Keratinocyte (primary cell): ENCODE measurements around the gene INHBB. TPM values are rescaled to one million over a fixed set of nuclear protein-coding genes. Genes with fewer than 3 reads are reported as not detected.

Source experiments
- DNase-seq: peaks from one replicate; pipeline ENCODE4 v3.0.0-alpha.2; 2011; ENCODE audit warnings: low read depth, missing footprints, low spot score
- FAIRE-seq: peaks from 2 replicates; lab custom pipeline; 2011; peaks lifted over from hg19 to GRCh38; lab: Jason Lieb, UNC
- H2AFZ ChIP-seq: 2 replicates; pipeline ENCODE4 v1.6.0; 2012; ENCODE audit warnings: low read length, control low read depth, inconsistent platforms; ENCODE audit not compliant: control insufficient read depth
- H3K27ac ChIP-seq: 2 replicates; pipeline ENCODE4 v1.5.1; 2011; ENCODE audit warnings: low read length; ENCODE audit not compliant: control insufficient read depth, insufficient read depth
- H3K27me3 ChIP-seq: 3 replicates; pipeline ENCODE4 v1.6.0; 2011; ENCODE audit warnings: low read length; ENCODE audit not compliant: control insufficient read depth, insufficient read depth; ENCODE audit errors: extremely low read depth
- H3K36me3 ChIP-seq, 2 experiments: 2 replicates in 1 of 2; 3 replicates in 1 of 2; pipeline ENCODE4 v1.5.1; 2011; ENCODE audit warnings: low read length in 2 of 2, mild to moderate bottlenecking in 1 of 2; ENCODE audit not compliant: control insufficient read depth in 2 of 2, insufficient read depth in 2 of 2; ENCODE audit errors: extremely low read depth in 1 of 2
- H3K4me1 ChIP-seq: 3 replicates; pipeline ENCODE4 v1.5.1; 2011; ENCODE audit warnings: low read length; ENCODE audit not compliant: control insufficient read depth, insufficient read depth; ENCODE audit errors: extremely low read depth
- H3K4me2 ChIP-seq: 3 replicates; pipeline ENCODE4 v1.6.0; 2011; ENCODE audit warnings: low read depth, low read length; ENCODE audit not compliant: control insufficient read depth, insufficient read depth; ENCODE audit errors: extremely low read depth
- H3K4me3 ChIP-seq, 3 experiments: fragments of 200-600 bp in 1 of 3; sonication (generic) in 1 of 3; 2 replicates in 2 of 3; 3 replicates in 1 of 3; pipeline ENCODE4 v1.5.1; 2011 to 2016; ENCODE audit warnings: low read length in 3 of 3, mild to moderate bottlenecking in 3 of 3, control low read depth in 2 of 3, inconsistent platforms in 1 of 3, low read depth in 1 of 3, mixed read lengths in 1 of 3, mixed run types in 1 of 3, moderate library complexity in 1 of 3; ENCODE audit not compliant: control insufficient read depth in 2 of 3, insufficient read depth in 2 of 3; ENCODE audit errors: extremely low read depth in 1 of 3
- H3K79me2 ChIP-seq: 2 replicates; pipeline ENCODE4 v1.6.0; 2012; ENCODE audit warnings: low read length; ENCODE audit not compliant: control insufficient read depth, insufficient read depth
- H3K9ac ChIP-seq: 3 replicates; pipeline ENCODE4 v1.6.0; 2011; ENCODE audit warnings: low read length; ENCODE audit not compliant: control insufficient read depth, insufficient read depth; ENCODE audit errors: extremely low read depth
- H3K9me1 ChIP-seq: 3 replicates; pipeline ENCODE4 v1.6.0; 2011; ENCODE audit warnings: low read length; ENCODE audit not compliant: control insufficient read depth, insufficient read depth; ENCODE audit errors: extremely low read depth
- H3K9me3 ChIP-seq: 2 replicates; pipeline ENCODE4 v1.5.1; 2012; ENCODE audit warnings: low read depth, low read length; ENCODE audit not compliant: control insufficient read depth
- H4K20me1 ChIP-seq: 3 replicates; pipeline ENCODE4 v1.6.0; 2011; ENCODE audit warnings: low read length; ENCODE audit not compliant: control insufficient read depth, insufficient read depth; ENCODE audit errors: extremely low read depth
- EZH2 ChIP-seq: IDR thresholded peaks from one replicate; pipeline ENCODE4 v1.6.1; 2012; ENCODE audit warnings: inconsistent platforms, mild to moderate bottlenecking, low read length, moderate library complexity
- dilution Hi-C: fragments of 300-500 bp; cut with MboI; formaldehyde crosslinking; loops from one replicate; pipeline ENCODE4 v1.7.0; 2020; ENCODE audit warnings: low sequenced_read_pairs; ENCODE audit not compliant: extremely low pct_ligation_motif_present
- polyA plus RNA-seq, 5 experiments: library from polyadenylated mRNA; depleted of rRNA in 3 of 5; stranded (reverse) in 3 of 5; stranded (forward) in 1 of 5; unstranded in 1 of 5; fragments of >200 nt; gene quantifications; 1 replicate in 1 of 5; 2 replicates in 3 of 5; 3 replicates in 1 of 5; pipeline versions ENCODE4 v1.2.1 to v1.2.3, GENCODE V29; 2011 to 2012; ENCODE audit warnings: missing spikeins in 2 of 5, low read depth in 1 of 5, low replicate concordance in 1 of 5
- TF ChIP-seq, protein P1 (sequence below), 3 experiments: IDR thresholded peaks in 1 of 3; conservative IDR thresholded peaks in 1 of 3; optimal IDR thresholded peaks in 1 of 3; 2 replicates in 2 of 3; 3 replicates in 1 of 3; pipeline versions ENCODE3 to v1.5.1; 2011; ENCODE audit warnings: low read length in 3 of 3, mild to moderate bottlenecking in 3 of 3, moderate library complexity in 2 of 3, control low read depth in 1 of 3, inconsistent platforms in 1 of 3; ENCODE audit not compliant: insufficient read depth in 2 of 3; ENCODE audit errors: extremely low read depth in 1 of 3

Gene INHBB
- polyA plus RNA-seq, 1 donor (not counting 4 experiments of a cell fraction or from before 2014, with no cell fraction given): not detected

DNA sequence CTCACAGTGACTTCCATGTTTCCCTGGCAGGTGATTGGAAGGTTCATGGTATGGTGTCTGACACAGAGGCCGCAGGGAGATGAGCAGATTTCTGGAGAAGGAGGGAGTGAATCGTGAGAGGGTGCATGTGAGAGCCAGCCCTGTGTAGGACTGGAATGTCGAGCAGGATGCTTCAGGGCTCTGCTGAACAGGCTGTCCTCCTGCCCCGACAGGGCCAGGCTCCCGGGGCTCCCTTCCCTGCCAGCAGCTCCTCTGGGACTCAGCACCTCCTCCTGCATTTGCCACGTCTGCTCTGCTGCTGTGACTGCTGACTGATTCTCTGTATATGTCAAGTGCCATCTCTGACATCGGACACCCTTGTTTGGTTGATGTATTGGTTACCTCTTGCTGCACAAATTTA, 38.5 kb upstream of the INHBB start:
- no peak overlapping the region for H3K4me3 ChIP-seq
- no peaks in the 10 kb centered on the region for H3K79me2 ChIP-seq
- no peaks in the 10 kb centered on the region for H3K9me3 ChIP-seq
- DNase-seq (no peak), FAIRE-seq (no peak)
- no peak overlapping the region for H3K27ac ChIP-seq
- H3K4me1 ChIP-seq: no peaks in the 10 kb centered on the region
- no peaks in the 10 kb centered on the region for H3K27me3 ChIP-seq
- H3K9me1 ChIP-seq: no peaks in the 10 kb centered on the region
- no peak overlapping the region for H3K9ac ChIP-seq
- no peak overlapping the region for H3K4me2 ChIP-seq
- no peak overlapping the region for H2AFZ ChIP-seq
- no peak for TF ChIP-seq EZH2
- TF ChIP-seq, protein P1, sequence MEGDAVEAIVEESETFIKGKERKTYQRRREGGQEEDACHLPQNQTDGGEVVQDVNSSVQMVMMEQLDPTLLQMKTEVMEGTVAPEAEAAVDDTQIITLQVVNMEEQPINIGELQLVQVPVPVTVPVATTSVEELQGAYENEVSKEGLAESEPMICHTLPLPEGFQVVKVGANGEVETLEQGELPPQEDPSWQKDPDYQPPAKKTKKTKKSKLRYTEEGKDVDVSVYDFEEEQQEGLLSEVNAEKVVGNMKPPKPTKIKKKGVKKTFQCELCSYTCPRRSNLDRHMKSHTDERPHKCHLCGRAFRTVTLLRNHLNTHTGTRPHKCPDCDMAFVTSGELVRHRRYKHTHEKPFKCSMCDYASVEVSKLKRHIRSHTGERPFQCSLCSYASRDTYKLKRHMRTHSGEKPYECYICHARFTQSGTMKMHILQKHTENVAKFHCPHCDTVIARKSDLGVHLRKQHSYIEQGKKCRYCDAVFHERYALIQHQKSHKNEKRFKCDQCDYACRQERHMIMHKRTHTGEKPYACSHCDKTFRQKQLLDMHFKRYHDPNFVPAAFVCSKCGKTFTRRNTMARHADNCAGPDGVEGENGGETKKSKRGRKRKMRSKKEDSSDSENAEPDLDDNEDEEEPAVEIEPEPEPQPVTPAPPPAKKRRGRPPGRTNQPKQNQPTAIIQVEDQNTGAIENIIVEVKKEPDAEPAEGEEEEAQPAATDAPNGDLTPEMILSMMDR (optimal IDR thresholded peaks at IDR 0.05 in 1 of 3, IDR thresholded peaks at IDR 0.05 in 1 of 3, conservative IDR thresholded peaks at IDR 0.05 in 1 of 3; ENCODE audit: extremely low read depth in 1 of 3, insufficient read depth in 2 of 3, low read length in 3 of 3): no peak
- H4K20me1 ChIP-seq: no peaks in the 10 kb centered on the region
- H3K36me3 ChIP-seq: peaks cover 0 to 9% of the 10 kb centered on the region in 2 experiments
- dilution Hi-C loops: no loop called here

DNA sequence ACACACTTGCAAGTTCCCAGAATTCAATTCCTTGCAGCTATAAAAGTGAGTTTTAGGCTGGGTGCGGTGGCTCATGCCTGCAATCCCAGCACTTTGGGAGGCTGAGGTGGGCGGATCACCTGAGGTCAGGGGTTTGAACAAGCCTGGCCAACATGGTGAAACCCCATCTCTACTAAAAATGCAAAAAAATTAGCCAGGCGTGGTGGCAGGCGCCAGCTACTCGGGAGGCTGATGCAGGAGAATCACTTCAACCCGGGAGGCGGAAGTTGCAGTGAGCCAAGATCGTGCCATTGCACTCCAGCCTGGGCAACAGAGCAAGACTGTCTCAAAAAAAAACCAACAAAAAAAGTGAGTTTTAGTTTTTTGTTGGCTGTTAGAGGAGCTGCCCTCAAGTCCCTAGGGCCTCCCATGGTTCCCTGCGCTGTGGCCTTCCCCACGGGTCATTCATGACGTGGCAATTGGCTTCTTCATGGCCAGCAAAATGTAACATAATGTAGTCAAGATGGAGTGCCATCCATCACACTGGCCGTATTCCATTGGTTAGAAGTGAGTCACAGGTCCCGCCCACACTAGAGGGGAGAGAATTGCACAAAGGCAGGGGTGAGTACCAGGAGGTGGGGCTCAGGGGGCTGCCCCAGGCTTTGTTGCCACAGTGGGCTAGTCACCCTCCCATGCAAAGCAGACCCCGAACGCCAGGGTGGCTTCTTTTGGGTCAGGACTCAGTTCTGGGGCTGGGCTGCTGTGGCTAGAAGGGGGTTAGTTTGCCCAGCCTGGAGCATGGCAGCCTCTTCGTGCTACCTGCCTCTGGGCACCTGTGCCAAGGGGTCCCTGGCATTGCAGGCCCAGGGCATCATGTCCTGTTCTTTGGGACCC, 37.7 kb upstream of the INHBB start:
- Histone ChIP-seq H3K4me1 (peaks cover under 1% of the 10 kb centered on the region), H3K4me2 (no peak overlapping the region), H3K4me3 (no peak overlapping the region), H3K79me2 (no peaks in the 10 kb centered on the region), H3K27me3 (no peaks in the 10 kb centered on the region), H2AFZ (no peak overlapping the region), H3K9me1 (no peaks in the 10 kb centered on the region), H3K27ac (no peak overlapping the region), H3K9ac (no peak overlapping the region), H4K20me1 (no peaks in the 10 kb centered on the region), H3K36me3 (peaks cover 0 to 6% of the 10 kb centered on the region in 2 experiments), H3K9me3 (no peaks in the 10 kb centered on the region)
- dilution Hi-C loops: no loop called here
- no peak for TF ChIP-seq EZH2
- TF ChIP-seq, protein P1 (optimal IDR thresholded peaks at IDR 0.05 in 1 of 3, IDR thresholded peaks at IDR 0.05 in 1 of 3, conservative IDR thresholded peaks at IDR 0.05 in 1 of 3; ENCODE audit: extremely low read depth in 1 of 3, insufficient read depth in 2 of 3, low read length in 3 of 3): no peak
- DNase-seq: no peak
- FAIRE-seq: no peak
